BE2C (cell line): ENCODE measurements around the gene PPP1R9B.

Experiments
- DNase-seq: peaks from one replicate; pipeline ENCODE4 v3.0.0-alpha.2; 2020
- H3K27me3 ChIP-seq: fragments of 250-450 bp; sonication (Bioruptor Pico); 2 replicates; pipeline ENCODE4 v1.5.1; 2020; ENCODE audit warnings: mild to moderate bottlenecking
- H3K36me3 ChIP-seq: fragments of 250-450 bp; sonication (Bioruptor Pico); 2 replicates; pipeline ENCODE4 v1.5.1; 2020; ENCODE audit warnings: mild to moderate bottlenecking
- H3K4me1 ChIP-seq: fragments of 250-450 bp; sonication (Bioruptor Pico); 2 replicates; pipeline ENCODE4 v1.5.1; 2020
- H3K4me3 ChIP-seq: 2 replicates; pipeline ENCODE4 v1.5.1; 2011; ENCODE audit warnings: low read depth, low read length
- H3K9me3 ChIP-seq: fragments of 250-450 bp; sonication (Bioruptor Pico); 2 replicates; pipeline ENCODE4 v1.5.1; 2020
- TF ChIP-seq, protein P1 (sequence below): IDR thresholded peaks from 2 replicates; pipeline ENCODE4 v1.5.1; 2012; ENCODE audit warnings: mild to moderate bottlenecking, low read depth, low read length

The PPP1R9B gene

DNA sequence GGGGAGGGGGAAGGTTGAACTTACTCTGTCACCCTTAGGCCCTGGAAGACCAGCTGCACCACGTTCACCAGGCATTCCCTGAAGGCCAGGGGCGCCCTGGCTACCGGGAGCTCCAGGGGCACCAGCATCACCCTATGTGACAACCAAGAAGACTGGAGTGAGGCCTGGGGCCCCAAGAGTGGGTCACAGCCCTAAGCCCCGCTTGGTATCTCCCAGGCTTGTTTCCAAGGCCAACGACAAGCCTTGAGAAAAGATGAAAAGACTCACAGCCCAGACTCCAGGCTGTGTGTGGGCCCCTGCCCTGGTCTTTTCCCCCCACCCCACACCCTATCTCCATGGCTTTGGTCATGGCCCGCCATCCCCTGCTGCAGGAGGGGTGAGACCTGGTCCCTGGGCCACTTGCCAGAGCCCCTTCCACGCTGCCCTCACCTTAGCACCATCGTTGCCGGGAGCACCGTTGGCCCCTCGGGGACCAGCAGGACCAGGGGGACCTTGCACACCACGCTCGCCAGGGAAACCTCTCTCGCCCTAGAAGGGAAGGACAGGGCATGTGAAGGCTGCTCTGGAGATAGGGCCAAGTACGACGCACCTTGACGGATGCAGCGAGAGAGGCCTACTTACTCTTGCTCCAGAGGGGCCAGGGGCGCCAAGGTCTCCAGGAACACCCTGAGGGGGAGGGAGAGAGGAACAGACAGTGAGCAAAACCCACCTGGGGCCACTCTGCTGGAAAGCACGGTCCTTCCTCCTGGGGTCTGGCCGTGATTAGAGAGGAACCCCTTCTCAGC lies 41.1 kb upstream of the PPP1R9B start:
- Histone ChIP-seq H3K36me3 (no peaks in the 10 kb centered on the region), H3K4me1 (no peaks in the 10 kb centered on the region), H3K9me3 (no peaks in the 10 kb centered on the region), H3K4me3 (no peak overlapping the region), H3K27me3 (no peaks in the 10 kb centered on the region)
- TF ChIP-seq, protein P1, sequence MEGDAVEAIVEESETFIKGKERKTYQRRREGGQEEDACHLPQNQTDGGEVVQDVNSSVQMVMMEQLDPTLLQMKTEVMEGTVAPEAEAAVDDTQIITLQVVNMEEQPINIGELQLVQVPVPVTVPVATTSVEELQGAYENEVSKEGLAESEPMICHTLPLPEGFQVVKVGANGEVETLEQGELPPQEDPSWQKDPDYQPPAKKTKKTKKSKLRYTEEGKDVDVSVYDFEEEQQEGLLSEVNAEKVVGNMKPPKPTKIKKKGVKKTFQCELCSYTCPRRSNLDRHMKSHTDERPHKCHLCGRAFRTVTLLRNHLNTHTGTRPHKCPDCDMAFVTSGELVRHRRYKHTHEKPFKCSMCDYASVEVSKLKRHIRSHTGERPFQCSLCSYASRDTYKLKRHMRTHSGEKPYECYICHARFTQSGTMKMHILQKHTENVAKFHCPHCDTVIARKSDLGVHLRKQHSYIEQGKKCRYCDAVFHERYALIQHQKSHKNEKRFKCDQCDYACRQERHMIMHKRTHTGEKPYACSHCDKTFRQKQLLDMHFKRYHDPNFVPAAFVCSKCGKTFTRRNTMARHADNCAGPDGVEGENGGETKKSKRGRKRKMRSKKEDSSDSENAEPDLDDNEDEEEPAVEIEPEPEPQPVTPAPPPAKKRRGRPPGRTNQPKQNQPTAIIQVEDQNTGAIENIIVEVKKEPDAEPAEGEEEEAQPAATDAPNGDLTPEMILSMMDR, result no peak
- DNase-seq, result no peak

DNA sequence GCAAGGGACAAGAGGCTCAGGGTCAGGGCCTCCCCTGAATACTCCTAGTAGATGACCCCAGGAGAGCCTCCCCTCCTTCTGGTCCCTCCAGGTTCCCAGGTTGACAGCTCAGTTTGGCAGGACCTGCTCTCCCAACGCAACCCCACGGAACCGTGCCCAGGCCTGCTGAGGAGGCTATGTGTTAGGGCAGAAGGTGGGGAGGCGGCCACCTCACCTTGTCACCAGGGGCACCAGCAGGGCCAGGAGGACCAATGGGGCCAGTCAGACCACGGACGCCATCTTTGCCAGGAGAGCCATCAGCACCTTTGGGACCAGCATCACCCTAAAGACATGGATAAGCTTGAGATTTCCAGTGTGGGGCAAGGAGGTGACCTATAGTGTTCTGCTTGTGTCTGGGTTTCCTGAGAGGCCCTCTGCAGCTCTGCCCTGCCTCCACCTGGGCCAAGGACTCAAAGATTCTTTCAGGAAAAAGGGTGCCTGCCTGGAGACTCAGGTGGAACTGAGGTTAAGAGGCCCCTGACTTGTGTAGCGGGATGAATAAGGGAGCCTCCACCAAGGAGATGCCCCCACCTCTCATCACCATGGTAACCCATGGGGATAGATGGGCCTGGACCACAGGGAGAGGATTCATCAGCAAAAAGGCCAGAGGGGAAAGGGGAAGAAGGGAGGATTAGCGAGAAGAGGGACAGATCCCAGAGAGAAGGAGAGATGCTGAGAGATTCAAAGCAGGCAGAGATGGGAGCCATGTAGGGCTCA lies 40.3 kb upstream of the PPP1R9B start:
- Histone ChIP-seq H3K27me3 (no peaks in the 10 kb centered on the region), H3K4me1 (no peaks in the 10 kb centered on the region), H3K36me3 (no peaks in the 10 kb centered on the region), H3K4me3 (no peak overlapping the region), H3K9me3 (no peaks in the 10 kb centered on the region)
- no peak for DNase-seq
- TF ChIP-seq, protein P1, result no peak

DNA sequence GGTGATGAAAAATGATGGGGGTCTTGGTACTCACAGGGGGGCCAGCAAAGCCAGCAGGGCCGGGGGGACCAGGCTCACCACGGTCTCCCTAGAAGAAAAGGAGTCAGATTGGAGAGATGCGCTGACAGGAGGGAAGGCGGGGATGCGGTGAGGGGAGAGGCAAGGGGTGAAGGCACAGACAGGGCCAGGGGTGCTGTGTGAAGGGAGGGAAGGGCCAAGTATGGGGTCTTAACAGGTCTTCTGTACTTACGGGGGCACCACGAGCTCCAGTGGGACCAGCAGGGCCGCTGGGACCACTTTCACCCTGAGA lies 39.8 kb upstream of the PPP1R9B start:
- H3K4me1 ChIP-seq, result no peaks in the 10 kb centered on the region
- no peak for DNase-seq
- H3K27me3 ChIP-seq, result no peaks in the 10 kb centered on the region
- H3K36me3 ChIP-seq, result no peaks in the 10 kb centered on the region
- no peaks in the 10 kb centered on the region for H3K9me3 ChIP-seq
- TF ChIP-seq, protein P1, result no peak
- no peak overlapping the region for H3K4me3 ChIP-seq

DNA sequence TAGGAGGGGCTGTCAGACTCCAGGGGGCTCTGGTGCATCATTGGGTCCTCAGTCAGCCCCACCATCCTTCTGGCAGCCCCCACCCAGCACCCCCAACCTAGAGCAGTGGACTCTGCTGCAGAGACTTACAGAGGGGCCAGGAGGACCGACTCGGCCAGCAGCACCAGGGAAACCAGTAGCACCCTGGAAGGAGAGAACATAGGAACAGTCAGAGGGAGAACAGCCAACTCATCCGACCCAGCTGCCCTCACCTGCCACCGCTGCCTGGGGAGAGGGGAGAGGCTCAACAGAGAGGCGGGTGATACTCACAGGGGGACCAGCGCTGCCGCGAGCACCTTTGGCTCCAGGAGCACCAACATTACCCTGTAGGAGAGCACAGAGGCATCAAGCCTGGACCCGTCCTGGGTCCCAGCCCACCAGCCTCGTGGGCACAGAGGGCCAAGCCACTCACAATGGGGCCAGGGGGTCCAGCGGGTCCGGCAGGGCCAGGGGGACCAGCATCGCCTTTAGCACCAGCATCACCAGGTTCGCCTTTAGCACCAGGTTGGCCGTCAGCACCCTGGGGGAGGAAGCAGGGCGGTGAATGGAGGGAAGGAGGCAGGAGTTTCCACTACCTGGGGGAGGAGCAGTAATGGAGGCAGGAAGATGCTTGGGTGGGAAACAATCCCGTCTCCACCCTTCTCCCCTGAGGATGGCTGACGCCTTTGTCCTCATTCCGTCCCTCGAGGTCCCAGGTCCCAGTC lies 39.2 kb upstream of the PPP1R9B start:
- Histone ChIP-seq H3K36me3 (no peaks in the 10 kb centered on the region), H3K27me3 (no peaks in the 10 kb centered on the region), H3K4me3 (no peak overlapping the region), H3K9me3 (no peaks in the 10 kb centered on the region), H3K4me1 (no peaks in the 10 kb centered on the region)
- no peak for DNase-seq
- TF ChIP-seq, protein P1, result no peak

DNA sequence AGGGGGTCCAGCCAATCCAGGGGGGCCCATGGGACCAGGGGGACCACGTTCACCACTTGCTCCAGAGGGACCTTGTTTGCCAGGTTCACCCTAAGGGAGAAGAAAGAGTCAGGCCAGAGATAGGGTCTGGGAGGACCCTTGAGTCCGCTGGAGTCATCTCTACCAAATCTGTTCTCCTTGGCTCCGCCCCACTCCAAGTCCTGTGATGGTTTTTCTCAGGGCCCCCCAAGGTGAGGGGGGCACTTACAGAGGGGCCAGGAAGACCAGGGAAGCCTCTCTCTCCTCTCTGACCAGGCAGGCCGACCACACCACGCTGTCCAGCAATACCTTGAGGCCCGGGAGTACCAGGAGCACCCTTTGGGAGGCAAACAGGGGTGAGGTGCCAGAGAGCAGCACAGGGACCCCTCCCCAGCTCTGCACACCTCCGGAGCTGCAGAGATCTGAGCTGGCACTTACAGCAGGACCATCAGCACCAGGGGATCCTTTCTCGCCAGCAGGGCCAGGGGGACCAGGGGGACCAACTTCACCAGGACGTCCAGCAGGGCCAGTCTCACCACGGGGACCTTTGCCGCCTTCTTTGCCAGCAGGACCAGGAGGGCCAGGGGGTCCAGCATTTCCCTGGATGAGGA lies 38.6 kb upstream of the PPP1R9B start:
- H3K4me3 ChIP-seq, result no peak overlapping the region
- no peaks in the 10 kb centered on the region for H3K27me3 ChIP-seq
- TF ChIP-seq, protein P1, result no peak
- DNase-seq, result no peak
- H3K36me3 ChIP-seq, result no peaks in the 10 kb centered on the region
- no peaks in the 10 kb centered on the region for H3K9me3 ChIP-seq
- no peaks in the 10 kb centered on the region for H3K4me1 ChIP-seq
